GM12873 (cell line): Measurements from ENCODE around the gene KIAA1217.

Experiments used
- TF ChIP-seq, protein P1 (sequence below): IDR thresholded peaks from 2 replicates; pipeline ENCODE4 v1.5.1; 2012; ENCODE audit warnings: low read depth, mild to moderate bottlenecking, moderate library complexity, low read length, control low read depth; ENCODE audit not compliant: insufficient read depth; ENCODE audit errors: missing control alignments

KIAA1217 gene

DNA sequence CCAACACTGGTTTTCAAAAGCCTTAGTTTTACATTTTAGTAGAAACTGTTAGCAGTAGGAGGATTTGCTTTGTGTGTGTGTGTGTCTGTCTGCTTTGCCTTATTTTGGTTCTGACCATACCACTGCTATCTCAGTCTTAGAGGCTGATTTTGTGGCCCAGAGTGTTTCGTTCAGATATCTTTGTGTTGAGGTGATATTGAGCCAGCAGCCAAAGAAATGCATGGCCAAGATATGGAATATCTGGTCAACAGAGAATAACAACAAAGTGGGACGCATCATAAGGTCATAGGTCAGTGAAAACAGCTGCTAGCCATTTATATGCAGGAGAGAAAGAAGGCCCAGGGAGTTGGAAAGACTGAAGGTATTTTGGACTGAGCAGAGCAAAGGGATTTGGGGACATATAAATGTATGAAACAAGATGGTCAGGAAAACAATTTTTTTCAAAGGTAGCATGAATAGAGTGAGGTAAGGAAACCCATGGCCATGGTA, 47.7 kb downstream of the KIAA1217 start:
- TF ChIP-seq, protein P1, sequence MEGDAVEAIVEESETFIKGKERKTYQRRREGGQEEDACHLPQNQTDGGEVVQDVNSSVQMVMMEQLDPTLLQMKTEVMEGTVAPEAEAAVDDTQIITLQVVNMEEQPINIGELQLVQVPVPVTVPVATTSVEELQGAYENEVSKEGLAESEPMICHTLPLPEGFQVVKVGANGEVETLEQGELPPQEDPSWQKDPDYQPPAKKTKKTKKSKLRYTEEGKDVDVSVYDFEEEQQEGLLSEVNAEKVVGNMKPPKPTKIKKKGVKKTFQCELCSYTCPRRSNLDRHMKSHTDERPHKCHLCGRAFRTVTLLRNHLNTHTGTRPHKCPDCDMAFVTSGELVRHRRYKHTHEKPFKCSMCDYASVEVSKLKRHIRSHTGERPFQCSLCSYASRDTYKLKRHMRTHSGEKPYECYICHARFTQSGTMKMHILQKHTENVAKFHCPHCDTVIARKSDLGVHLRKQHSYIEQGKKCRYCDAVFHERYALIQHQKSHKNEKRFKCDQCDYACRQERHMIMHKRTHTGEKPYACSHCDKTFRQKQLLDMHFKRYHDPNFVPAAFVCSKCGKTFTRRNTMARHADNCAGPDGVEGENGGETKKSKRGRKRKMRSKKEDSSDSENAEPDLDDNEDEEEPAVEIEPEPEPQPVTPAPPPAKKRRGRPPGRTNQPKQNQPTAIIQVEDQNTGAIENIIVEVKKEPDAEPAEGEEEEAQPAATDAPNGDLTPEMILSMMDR, result no peak

DNA sequence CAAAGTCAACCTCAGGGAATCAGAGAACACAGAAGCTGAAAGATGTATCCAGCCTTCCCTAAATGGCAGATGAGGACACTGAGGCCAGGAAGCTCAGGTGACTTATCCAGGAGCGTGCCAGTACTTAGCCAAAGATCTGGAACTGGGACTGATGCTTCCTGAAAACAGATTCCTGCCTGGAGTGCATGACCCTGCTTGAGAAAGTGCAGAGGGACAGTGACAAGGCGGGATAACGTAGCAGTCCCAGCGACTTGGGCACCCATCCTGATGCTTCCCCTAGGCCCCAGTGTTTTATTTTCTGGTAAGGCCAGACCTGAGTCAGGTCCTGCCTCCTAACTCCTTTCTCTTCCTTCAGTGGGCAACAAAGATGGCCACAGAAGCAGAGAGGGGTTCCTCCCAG, 48.6 kb downstream of the KIAA1217 start:
- TF ChIP-seq, protein P1, result no peak

DNA sequence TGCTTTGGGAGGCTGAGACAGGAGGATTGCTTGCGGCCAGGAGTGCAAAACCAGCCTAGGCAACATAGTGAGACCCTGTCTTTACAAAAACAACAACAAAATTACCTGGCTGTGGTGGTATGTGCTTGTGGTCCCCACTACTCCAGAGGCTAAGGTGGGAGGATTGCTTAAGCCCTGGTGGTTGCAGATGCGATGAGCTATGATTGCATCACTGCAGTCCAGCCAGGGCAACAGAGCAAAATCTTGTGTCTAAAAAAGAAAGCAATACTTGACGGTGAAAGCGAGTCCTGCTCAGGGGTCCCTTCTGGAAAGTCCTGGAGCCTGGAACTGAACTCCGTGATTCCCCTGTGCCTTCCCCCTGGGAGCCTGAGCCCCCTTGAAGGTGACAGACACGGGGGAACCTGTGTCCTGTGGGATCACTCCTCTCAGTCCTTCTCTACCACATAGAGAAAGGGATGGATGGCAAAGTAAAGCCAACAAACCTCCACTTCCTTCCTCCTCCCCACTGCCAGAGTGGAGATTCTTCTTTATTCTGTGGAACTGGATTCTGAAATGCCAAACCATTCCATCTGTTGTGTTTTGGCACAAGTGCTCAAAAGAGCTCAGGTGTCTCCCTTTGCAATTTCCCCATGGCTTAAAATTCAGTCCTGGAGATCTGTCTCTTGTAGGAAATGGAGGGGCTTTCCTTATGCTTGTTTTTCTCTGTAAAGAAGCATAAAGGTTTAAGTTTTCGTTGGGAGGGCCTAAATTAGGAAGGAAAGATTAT, 50.6 kb downstream of the KIAA1217 start:
- TF ChIP-seq, protein P1, result no peak

DNA sequence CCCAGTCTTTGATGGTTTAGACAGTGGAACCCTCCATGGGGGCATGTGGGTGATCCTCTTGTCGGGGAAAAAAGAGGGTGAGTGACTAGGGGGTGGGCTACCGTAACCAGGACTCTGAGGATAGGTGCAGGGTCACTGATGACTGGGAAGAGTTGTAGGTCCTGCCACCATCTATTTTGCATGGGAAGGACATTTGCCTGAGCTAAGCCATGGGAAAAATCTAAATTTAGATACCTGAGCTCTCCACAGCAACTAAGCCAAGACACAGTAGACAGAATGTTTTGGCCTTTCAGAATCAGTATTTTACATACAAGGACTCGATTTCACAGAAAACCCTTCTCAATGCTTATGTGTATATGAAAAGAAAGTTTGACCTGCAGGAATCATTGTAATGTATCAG, 52.7 kb downstream of the KIAA1217 start:
- TF ChIP-seq, protein P1, result no peak

DNA sequence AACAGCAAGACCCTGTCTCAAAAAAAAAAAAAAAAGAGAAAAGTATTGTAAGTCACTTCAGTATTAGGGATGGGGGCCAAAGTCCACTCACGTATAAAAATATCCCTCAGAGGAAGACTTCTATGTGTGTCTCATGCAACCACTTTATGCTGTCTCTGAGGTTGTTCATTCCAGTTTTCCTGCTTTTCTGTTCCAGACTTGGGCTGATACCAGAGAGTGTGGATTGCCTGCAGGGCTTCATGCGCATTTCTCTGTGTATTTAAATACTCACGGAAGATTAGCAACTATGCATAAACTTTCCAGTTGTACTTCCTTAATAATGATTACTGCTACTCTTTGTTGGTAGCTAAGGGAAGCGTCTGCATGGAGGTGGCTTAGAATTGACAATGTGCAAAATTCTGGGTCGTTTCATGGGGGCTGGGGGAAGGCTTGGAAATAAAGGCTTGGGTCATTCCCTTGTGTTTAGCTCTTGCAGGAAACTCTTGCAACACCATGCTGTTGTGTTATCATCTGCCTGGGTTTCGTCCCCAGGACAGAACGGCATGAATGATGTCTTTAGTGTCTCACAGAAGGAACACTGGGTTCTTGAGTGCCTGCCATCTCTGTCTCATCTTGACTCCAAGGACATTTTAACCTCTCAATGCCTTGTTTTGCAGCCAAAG, 54.1 kb downstream of the KIAA1217 start:
- TF ChIP-seq, protein P1, result no peak

DNA sequence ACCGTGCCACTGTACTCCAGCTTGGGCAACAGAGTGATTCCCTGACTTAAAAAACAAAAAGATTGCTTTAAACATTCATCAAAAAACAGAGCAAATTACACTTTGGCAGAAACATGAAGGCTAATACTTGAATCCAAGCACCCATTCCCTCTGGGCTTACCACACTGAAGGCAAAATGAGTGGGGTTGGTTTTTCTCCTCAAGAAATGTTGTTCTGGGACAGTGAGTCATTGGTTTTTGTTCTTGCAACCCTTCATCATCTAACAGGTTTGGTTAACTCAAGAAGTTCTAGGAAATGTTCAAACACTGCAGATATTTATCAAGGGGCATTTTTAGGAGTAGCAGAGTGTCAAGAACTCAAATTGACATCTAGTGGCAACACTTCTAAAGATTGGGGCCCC, 60.5 kb downstream of the KIAA1217 start:
- TF ChIP-seq, protein P1, result no peak

DNA sequence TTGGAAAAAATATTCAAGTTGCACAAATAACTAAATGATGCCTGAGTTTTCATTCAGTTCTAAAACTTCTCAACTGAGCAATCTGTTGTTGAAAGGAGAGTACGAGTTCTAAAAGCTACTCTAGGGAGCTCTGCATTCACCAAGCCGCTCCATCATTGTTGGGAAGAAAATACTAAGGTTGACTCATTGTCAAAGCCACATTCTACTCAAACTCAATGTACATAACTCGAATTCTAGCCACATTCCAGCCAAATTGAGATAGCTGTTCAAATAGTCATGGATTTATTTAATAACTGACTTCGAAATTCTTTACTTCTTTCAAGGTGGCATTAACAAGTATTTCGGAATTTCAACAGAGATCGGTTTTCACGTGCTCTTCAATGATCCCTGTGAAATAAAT, 63.4 kb downstream of the KIAA1217 start:
- TF ChIP-seq, protein P1, result no peak
